Activated T-cell treated with anti-CD3 and anti-CD28 coated beads, Interleukin-2, amount 50 U/mL, for 48 hours (primary cell): Measurements from ENCODE around the gene CRISPLD2.
"Not testable (repeated sequence)": the region's sequence is repeated elsewhere in the genome, so short reads cannot be mapped to it uniquely, and the experiment has no call there.

Source experiments
- DNase-seq, 2 experiments: peaks; one replicate each; pipeline ENCODE4 v3.0.0-alpha.2; 2020

The CRISPLD2 gene

GRCh38 chr16:84823926-84824325, 4.1 kb downstream of the CRISPLD2 start:
- no peak for DNase-seq

GRCh38 chr16:84825896-84826557, 6.2 kb downstream of the CRISPLD2 start:
- DNase-seq: no peak

GRCh38 chr16:84826558-84826941, 6.8 kb downstream of the CRISPLD2 start:
- DNase-seq: no peak

- no peak for DNase-seq
These were observed 7.4 kb downstream of the CRISPLD2 start for GRCh38 chr16:84827131-84827574.

GRCh38 chr16:84827897-84828296, 8.1 kb downstream of the CRISPLD2 start:
- no peak for DNase-seq

- no peak for DNase-seq
These were observed 8.5 kb downstream of the CRISPLD2 start for GRCh38 chr16:84828322-84828721.

GRCh38 chr16:84829168-84829965, 9.6 kb downstream of the CRISPLD2 start:
- no peak for DNase-seq

- no peak for DNase-seq
These were observed 11.1 kb downstream of the CRISPLD2 start for GRCh38 chr16:84830765-84831384.

GRCh38 chr16:84831728-84832127, 11.9 kb downstream of the CRISPLD2 start:
- DNase-seq: not testable (repeated sequence)

GRCh38 chr16:84832488-84833143, 12.8 kb downstream of the CRISPLD2 start:
- DNase-seq: no peak

GRCh38 chr16:84833144-84833500, 13.3 kb downstream of the CRISPLD2 start:
- no peak for DNase-seq

- no peak for DNase-seq
These were observed 14.0 kb downstream of the CRISPLD2 start for GRCh38 chr16:84833542-84834402.

GRCh38 chr16:84834403-84834772, 14.6 kb downstream of the CRISPLD2 start:
- no peak for DNase-seq

GRCh38 chr16:84836234-84836647, 16.5 kb downstream of the CRISPLD2 start:
- DNase-seq: no peak

- no peak for DNase-seq
These were observed 17.2 kb downstream of the CRISPLD2 start for GRCh38 chr16:84836967-84837366.

- DNase-seq: no peak
These were observed 18.7 kb downstream of the CRISPLD2 start for GRCh38 chr16:84838383-84838948.

GRCh38 chr16:84839054-84839453, 19.3 kb downstream of the CRISPLD2 start:
- no peak for DNase-seq

GRCh38 chr16:84839956-84840355, 20.2 kb downstream of the CRISPLD2 start:
- DNase-seq: no peak

GRCh38 chr16:84840687-84841627, 21.2 kb downstream of the CRISPLD2 start:
- DNase-seq: no peak

GRCh38 chr16:84841787-84842300, 22.1 kb downstream of the CRISPLD2 start:
- no peak for DNase-seq
